ENCODE results near the gene ADCY1.
"Not testable (repeated sequence)": the region's sequence is repeated elsewhere in the genome, so short reads cannot be mapped to it uniquely, and the experiment has no call there.

ADCY1 gene

GRCh38 chr7:45712872-45713668 is 138.9 kb downstream of the ADCY1 start:
- DNase-seq (ENCODE audit: low read depth), result no peak

- DNase-seq (ENCODE audit: low read depth), result no peak
Observed at GRCh38 chr7:45713669-45714520, 139.7 kb downstream of the ADCY1 start.

- DNase-seq (ENCODE audit: low read depth), result no peak
Observed at GRCh38 chr7:45714521-45714820, 140.3 kb downstream of the ADCY1 start.

DNA sequence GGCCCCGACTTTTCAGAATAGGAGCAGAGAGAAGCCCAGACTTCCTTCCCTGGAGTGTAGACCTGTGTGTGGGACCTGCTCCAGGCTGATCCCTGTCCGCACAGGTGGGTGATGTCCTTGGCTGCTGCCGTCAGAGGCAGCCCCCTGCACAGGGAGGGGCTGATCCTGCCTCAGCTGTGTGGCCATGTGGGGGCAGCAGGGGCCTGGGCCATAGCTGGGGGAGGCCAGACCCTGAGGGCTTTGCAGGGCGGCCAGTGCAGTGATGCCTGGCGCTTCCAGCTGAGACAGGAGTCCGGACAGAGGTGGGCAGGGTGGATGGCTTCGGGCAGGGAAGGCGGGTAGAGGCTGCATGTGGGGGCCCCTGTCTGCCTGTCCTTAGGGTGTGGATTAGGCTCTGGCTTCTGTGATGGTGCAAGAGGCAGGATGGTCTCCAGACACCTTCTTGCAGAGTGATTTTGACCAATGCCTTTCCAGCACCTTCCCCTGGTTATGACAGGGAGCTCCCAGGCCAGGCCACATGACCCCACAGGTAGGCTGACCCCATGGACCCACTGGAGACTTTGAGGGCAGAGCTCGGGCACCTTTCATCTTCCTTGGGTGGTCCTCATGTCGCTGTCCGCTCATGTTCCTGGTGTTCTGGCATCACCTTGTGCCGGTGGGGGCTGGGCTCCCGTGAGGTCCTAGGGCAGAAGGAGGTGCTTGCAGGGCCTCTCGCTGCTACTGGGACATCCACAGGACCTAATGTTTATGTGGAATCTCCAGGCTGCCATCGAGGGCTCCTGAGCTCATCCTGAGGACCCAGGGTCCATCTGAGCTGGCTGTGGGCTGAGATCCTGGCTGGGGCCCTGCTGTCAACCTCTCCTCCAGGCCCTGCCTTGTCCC is 141.5 kb downstream of the ADCY1 start:
- no peak for DNase-seq (ENCODE audit: low read depth)

GRCh38 chr7:45716380-45717203 is 142.4 kb downstream of the ADCY1 start:
- DNase-seq (ENCODE audit: low read depth), result no peak

- no peak for DNase-seq (ENCODE audit: low read depth)
Observed at GRCh38 chr7:45717537-45718235, 143.5 kb downstream of the ADCY1 start.

GRCh38 chr7:45718464-45719330 is 144.5 kb downstream of the ADCY1 start:
- DNase-seq (ENCODE audit: low read depth), result no peak

DNA sequence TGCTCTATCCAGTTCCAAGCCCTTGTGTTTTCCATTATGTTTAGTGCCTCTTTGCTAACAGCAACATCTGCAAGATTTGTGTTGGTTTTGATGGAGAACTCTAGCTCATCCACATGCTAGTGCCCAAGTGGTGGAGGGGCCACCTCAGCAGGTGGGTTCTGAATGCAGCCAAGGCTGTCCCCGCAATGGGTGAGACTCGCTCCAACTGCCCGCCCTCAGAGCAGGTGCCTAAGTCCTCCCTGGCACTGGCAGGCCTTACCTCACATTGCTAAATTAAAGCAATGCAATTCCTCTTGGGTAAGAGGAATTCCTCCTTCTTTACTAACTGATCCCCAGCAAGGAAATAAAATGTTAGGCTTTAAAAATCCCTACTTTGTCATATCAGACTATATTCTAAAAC is 146.8 kb downstream of the ADCY1 start:
- DNase-seq (ENCODE audit: low read depth), result no peak

DNA sequence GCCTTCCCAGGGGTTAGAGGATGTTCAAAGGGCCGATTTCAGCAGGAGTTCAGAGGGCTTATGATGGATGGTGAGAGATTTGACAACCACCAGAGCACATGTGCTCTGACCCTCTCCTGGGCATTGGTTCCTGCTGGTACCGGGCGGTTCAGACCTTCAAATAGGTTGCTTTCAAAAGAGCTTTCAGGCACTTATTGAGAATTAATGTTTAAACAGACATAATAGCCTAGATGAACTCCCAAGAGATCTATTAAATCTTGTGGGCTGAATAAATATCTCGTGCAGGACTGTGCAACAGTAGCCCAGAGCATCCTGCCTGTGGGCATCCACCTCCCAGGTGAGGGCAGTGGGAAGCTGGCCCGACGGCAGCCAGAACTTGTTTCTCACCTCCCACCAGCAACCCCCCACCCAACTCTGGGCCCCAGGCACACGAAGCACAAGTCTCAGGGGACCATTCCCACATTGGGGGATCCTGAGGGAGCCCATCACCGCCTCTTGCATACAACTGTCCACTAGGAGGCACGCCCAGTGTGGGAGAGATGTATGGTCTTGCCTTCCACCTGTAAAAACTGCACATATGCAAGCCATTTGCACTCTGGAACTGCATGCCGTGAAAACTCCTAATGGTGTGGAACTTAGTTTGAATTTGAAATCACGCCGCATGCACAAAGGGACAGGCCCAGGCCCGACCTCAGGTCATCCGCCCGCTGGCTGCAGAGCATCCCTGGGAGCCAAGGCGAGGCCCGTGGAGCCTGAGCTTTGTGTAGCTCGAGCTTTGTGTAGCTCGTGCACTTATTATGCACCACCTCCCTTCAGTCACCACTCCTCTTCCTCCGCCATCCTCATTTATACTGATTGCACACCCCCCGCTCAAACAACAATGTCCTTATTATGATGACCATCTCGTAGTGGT is 147.8 kb downstream of the ADCY1 start:
- DNase-seq (ENCODE audit: low read depth), result no peak

DNA sequence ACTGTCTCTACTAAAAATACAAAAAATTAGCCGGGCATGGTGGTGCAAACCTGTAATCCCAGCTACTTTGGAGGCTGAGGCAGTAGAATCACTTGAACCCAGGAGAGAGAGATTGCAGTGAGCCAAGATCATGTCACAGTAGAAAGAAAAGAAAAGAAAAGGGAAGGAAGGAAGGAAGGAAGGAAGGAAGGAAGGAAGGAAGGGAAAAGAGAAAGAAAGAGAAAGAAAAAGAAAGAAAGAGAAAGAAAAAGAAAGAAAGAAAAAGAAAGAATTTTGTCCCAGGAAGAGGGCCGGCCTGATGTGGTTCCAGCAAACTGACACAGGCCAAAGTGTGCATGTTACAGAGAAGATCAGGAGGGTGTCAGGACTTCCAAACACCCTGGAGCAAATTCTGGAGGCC is 151.1 kb downstream of the ADCY1 start:
- not testable (repeated sequence) for DNase-seq (ENCODE audit: low read depth)

DNA sequence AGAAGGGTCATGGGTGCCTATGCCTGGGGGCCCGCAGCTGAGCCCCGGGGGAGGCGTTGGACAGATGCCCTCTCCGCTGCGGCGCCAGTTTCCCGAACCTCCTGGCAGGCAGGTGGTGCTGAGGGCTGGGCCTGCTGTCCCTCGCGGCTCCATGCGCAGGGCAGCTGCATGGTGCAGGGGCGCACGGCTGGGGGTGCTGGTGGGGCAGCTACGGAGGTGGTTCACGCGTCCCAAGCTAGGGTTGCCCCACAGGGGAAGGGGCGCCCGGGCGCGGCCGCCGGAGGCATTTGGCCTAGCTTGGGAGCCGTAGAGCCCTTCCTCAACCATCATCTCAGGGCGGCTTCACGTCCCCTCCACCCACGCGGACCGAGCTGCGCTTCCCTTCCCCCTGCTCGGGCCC is 152.7 kb downstream of the ADCY1 start:
- DNase-seq (ENCODE audit: low read depth), result no peak

- not testable (repeated sequence) for DNase-seq (ENCODE audit: low read depth)
Observed at GRCh38 chr7:45731692-45732443, 157.7 kb downstream of the ADCY1 start.

DNA sequence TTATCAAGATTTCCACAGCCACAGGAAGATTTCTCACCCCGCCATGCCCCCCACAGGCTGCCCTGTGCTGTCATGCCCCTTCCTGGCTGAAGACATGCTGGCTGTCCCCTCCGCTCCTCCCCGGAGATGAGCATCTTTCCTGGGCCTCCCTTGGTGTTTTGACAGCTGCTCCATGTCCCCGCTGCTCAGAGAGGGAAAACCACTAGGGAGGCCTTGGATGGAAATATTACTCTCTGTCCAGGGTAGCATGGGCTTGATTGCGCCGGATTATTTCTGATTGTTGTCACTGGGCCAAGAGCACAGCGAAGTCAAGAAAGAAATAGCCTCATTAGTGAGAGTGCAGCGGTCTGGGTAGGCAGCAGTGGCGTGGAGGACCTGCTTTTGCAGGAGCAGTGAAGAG is 164.8 kb downstream of the ADCY1 start:
- DNase-seq (ENCODE audit: low read depth), result not testable (repeated sequence)

- DNase-seq (ENCODE audit: low read depth), result not testable (repeated sequence)
Observed at GRCh38 chr7:45740573-45740972, 166.4 kb downstream of the ADCY1 start.

- not testable (repeated sequence) for DNase-seq (ENCODE audit: low read depth)
Observed at GRCh38 chr7:45748976-45749375, 174.8 kb downstream of the ADCY1 start.

GRCh38 chr7:45751352-45751751 is 177.2 kb downstream of the ADCY1 start:
- not testable (repeated sequence) for DNase-seq (ENCODE audit: low read depth)

- not testable (repeated sequence) for DNase-seq (ENCODE audit: low read depth)
Observed at GRCh38 chr7:45756333-45756732, 182.2 kb downstream of the ADCY1 start.

GRCh38 chr7:45756757-45757156 is 182.6 kb downstream of the ADCY1 start:
- not testable (repeated sequence) for DNase-seq (ENCODE audit: low read depth)

Data from stimulated activated CD4-positive, alpha-beta T cell treated with anti-CD3 and anti-CD28 coated beads, Interleukin-2, amount 100 ng/mL, for 4 hours (primary cell).